Measurements from ENCODE around the gene SLC26A8. TPM values are rescaled to one million over a fixed set of nuclear protein-coding genes. Genes with fewer than 3 reads are reported as not detected.

SLC26A8 gene
- total and polyA plus RNA-seq, 2 experiments from 2014 or later, result 0.89 to 2.9 TPM

DNA sequence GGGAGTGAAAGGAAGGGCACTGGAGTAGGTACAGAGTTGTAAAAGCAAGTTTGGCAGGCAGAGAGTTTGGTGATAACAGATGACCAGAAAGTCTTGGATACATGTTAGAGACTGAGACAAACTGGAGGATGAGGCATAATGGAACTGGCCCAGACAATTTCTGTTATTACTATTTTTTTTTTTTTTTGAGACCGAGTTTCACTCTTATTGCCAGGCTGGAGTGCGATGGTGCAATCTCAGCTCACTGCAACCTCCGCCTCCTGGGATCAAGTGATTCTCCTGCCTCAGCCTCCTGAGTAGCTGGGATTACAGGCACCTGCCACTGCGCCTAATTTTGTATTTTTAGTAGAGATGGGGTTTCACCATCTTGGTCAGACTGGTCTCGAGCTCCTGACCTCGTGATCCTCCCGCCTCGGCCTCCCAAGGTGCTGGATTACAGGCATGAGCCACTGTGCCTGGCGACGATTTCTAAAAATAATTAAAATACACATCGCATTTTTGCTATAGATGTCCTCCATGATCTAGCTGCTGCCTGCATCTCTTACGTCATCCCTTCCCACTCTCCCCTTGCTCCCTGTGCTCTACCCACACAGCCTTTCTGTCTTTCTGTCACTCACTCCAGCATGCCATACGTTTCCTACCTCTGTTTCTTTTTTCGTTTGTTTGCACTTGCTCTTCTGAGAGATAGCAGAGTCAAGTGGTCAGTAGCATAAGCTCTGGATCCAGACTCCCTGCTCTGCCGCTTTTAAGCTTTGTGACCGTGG, 26.7 kb upstream of the SLC26A8 start:
- Mint-ChIP-seq H3K27me3 (ENCODE audit: insufficient read depth, low read depth, poor library complexity) (no peaks in the 10 kb centered on the region), H3K36me3 (ENCODE audit: low read depth) (no peaks in the 10 kb centered on the region), H3K9me3 (no peaks in the 10 kb centered on the region), H3K27ac (no peak overlapping the region), H3K4me3 (no peak overlapping the region), H3K4me1 (no peaks in the 10 kb centered on the region)
- no peaks in the 10 kb centered on the region; the same call in 1 of the 2 replicates for H3K9me2 ChIP-seq (ENCODE audit: insufficient read depth)
- no peak overlapping the region for H3K4me3 ChIP-seq
- ATAC-seq, result no peak
- DNase-seq (ENCODE audit: low spot score), result no peak
- TF ChIP-seq, protein P1, sequence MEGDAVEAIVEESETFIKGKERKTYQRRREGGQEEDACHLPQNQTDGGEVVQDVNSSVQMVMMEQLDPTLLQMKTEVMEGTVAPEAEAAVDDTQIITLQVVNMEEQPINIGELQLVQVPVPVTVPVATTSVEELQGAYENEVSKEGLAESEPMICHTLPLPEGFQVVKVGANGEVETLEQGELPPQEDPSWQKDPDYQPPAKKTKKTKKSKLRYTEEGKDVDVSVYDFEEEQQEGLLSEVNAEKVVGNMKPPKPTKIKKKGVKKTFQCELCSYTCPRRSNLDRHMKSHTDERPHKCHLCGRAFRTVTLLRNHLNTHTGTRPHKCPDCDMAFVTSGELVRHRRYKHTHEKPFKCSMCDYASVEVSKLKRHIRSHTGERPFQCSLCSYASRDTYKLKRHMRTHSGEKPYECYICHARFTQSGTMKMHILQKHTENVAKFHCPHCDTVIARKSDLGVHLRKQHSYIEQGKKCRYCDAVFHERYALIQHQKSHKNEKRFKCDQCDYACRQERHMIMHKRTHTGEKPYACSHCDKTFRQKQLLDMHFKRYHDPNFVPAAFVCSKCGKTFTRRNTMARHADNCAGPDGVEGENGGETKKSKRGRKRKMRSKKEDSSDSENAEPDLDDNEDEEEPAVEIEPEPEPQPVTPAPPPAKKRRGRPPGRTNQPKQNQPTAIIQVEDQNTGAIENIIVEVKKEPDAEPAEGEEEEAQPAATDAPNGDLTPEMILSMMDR (conservative IDR thresholded peaks at IDR 0.05; ENCODE audit: low read depth in 2 of 2), result no peak
- TF ChIP-seq STAT1 (IDR thresholded peaks at IDR 0.05; ENCODE audit: unreplicated experiment) (no peak), JUNB (IDR thresholded peaks at IDR 0.05; ENCODE audit: unreplicated experiment) (no peak), CREB1 (CRISPR knock-in tag; IDR thresholded peaks at IDR 0.05; ENCODE audit: low read depth) (no peak), NANOG (IDR thresholded peaks at IDR 0.05; ENCODE audit: borderline replicate concordance) (no peak), EZH2phosphoT487 (IDR thresholded peaks at IDR 0.05; ENCODE audit: unreplicated experiment) (no peak), EZH2 (IDR thresholded peaks at IDR 0.05; ENCODE audit: low read depth, unreplicated experiment) (no peak), ZNF114 (CRISPR knock-in tag; IDR thresholded peaks at IDR 0.05) (no peak), POLR2AphosphoS5 (IDR thresholded peaks at IDR 0.05; ENCODE audit: low read depth) (no peak), ZNF331 (CRISPR knock-in tag; IDR thresholded peaks at IDR 0.05; ENCODE audit: low read depth) (no peak)
- TF ChIP-seq, protein P2, sequence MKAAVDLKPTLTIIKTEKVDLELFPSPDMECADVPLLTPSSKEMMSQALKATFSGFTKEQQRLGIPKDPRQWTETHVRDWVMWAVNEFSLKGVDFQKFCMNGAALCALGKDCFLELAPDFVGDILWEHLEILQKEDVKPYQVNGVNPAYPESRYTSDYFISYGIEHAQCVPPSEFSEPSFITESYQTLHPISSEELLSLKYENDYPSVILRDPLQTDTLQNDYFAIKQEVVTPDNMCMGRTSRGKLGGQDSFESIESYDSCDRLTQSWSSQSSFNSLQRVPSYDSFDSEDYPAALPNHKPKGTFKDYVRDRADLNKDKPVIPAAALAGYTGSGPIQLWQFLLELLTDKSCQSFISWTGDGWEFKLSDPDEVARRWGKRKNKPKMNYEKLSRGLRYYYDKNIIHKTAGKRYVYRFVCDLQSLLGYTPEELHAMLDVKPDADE (IDR thresholded peaks at IDR 0.05), result no peak
- TF ChIP-seq, protein P3, sequence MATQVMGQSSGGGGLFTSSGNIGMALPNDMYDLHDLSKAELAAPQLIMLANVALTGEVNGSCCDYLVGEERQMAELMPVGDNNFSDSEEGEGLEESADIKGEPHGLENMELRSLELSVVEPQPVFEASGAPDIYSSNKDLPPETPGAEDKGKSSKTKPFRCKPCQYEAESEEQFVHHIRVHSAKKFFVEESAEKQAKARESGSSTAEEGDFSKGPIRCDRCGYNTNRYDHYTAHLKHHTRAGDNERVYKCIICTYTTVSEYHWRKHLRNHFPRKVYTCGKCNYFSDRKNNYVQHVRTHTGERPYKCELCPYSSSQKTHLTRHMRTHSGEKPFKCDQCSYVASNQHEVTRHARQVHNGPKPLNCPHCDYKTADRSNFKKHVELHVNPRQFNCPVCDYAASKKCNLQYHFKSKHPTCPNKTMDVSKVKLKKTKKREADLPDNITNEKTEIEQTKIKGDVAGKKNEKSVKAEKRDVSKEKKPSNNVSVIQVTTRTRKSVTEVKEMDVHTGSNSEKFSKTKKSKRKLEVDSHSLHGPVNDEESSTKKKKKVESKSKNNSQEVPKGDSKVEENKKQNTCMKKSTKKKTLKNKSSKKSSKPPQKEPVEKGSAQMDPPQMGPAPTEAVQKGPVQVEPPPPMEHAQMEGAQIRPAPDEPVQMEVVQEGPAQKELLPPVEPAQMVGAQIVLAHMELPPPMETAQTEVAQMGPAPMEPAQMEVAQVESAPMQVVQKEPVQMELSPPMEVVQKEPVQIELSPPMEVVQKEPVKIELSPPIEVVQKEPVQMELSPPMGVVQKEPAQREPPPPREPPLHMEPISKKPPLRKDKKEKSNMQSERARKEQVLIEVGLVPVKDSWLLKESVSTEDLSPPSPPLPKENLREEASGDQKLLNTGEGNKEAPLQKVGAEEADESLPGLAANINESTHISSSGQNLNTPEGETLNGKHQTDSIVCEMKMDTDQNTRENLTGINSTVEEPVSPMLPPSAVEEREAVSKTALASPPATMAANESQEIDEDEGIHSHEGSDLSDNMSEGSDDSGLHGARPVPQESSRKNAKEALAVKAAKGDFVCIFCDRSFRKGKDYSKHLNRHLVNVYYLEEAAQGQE (IDR thresholded peaks at IDR 0.05; ENCODE audit: unreplicated experiment), result no peak
- TF ChIP-seq, protein P4, sequence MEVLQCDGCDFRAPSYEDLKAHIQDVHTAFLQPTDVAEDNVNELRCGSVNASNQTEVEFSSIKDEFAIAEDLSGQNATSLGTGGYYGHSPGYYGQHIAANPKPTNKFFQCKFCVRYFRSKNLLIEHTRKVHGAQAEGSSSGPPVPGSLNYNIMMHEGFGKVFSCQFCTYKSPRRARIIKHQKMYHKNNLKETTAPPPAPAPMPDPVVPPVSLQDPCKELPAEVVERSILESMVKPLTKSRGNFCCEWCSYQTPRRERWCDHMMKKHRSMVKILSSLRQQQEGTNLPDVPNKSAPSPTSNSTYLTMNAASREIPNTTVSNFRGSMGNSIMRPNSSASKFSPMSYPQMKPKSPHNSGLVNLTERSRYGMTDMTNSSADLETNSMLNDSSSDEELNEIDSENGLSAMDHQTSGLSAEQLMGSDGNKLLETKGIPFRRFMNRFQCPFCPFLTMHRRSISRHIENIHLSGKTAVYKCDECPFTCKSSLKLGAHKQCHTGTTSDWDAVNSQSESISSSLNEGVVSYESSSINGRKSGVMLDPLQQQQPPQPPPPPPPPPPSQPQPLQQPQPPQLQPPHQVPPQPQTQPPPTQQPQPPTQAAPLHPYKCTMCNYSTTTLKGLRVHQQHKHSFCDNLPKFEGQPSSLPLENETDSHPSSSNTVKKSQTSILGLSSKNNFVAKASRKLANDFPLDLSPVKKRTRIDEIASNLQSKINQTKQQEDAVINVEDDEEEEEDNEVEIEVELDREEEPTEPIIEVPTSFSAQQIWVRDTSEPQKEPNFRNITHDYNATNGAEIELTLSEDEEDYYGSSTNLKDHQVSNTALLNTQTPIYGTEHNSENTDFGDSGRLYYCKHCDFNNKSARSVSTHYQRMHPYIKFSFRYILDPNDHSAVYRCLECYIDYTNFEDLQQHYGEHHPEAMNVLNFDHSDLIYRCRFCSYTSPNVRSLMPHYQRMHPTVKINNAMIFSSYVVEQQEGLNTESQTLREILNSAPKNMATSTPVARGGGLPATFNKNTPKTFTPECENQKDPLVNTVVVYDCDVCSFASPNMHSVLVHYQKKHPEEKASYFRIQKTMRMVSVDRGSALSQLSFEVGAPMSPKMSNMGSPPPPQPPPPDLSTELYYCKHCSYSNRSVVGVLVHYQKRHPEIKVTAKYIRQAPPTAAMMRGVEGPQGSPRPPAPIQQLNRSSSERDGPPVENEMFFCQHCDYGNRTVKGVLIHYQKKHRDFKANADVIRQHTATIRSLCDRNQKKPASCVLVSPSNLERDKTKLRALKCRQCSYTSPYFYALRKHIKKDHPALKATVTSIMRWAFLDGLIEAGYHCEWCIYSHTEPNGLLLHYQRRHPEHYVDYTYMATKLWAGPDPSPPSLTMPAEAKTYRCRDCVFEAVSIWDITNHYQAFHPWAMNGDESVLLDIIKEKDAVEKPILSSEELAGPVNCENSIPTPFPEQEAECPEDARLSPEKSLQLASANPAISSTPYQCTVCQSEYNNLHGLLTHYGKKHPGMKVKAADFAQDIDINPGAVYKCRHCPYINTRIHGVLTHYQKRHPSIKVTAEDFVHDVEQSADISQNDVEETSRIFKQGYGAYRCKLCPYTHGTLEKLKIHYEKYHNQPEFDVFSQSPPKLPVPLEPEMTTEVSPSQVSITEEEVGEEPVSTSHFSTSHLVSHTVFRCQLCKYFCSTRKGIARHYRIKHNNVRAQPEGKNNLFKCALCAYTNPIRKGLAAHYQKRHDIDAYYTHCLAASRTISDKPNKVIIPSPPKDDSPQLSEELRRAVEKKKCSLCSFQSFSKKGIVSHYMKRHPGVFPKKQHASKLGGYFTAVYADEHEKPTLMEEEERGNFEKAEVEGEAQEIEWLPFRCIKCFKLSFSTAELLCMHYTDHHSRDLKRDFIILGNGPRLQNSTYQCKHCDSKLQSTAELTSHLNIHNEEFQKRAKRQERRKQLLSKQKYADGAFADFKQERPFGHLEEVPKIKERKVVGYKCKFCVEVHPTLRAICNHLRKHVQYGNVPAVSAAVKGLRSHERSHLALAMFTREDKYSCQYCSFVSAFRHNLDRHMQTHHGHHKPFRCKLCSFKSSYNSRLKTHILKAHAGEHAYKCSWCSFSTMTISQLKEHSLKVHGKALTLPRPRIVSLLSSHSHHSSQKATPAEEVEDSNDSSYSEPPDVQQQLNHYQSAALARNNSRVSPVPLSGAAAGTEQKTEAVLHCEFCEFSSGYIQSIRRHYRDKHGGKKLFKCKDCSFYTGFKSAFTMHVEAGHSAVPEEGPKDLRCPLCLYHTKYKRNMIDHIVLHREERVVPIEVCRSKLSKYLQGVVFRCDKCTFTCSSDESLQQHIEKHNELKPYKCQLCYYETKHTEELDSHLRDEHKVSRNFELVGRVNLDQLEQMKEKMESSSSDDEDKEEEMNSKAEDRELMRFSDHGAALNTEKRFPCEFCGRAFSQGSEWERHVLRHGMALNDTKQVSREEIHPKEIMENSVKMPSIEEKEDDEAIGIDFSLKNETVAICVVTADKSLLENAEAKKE (CRISPR knock-in tag; IDR thresholded peaks at IDR 0.05), result no peak
- H3K4me1 ChIP-seq (ENCODE audit: insufficient read depth), result no peaks in the 10 kb centered on the region
- 0 out of 2 replicates have a peak, but pooled peaks cover 3% of the 10 kb centered on the region for H3F3A ChIP-seq (replicated peaks; ENCODE audit: low read depth)
- no peaks in the 10 kb centered on the region for H3K27me3 ChIP-seq (ENCODE audit: insufficient read depth)
- H2AFZ ChIP-seq, result no peak overlapping the region
- no peak overlapping the region for H3K27ac ChIP-seq (ENCODE audit: low read depth)
- peaks cover 62% of the 10 kb centered on the region for H3K79me2 ChIP-seq (replicated peaks; ENCODE audit: insufficient read depth)
- no peak overlapping the region for H3K4me2 ChIP-seq
- no peaks in the 10 kb centered on the region for H3K36me3 ChIP-seq (ENCODE audit: insufficient read depth)
- H4K20me1 ChIP-seq (replicated peaks; ENCODE audit: insufficient read depth), result peaks cover 18% of the 10 kb centered on the region; the same call in 1 of the 2 replicates

Data from GM23338 (cell line).